Central memory CD4-positive, alpha-beta T cell (primary cell): ENCODE data around the gene FMNL3.
"Not testable (repeated sequence)": the region's sequence is repeated elsewhere in the genome, so short reads cannot be mapped to it uniquely, and the experiment has no call there.

Experiments used
- DNase-seq: peaks from one replicate; pipeline ENCODE4 v3.0.0; 2022

The FMNL3 gene

DNA sequence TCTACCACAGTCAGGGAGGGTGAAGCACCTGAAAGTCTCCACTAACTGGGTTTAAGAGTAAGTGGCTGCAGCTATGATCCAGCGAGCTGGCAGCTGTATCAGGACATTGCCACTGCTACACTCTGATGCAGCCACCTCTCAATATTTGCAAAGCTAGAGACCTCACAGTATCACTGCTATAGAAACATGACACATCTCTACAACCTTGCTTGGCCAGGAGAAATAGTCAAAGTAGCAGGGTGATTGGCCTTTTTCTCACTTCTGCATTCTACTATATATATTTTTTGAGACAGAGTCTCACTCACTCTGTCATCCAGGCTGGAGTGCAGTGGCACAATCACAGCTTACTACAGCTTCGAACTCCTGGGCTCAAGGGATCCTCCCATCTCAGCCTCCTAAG, 9.3 kb upstream of the FMNL3 start:
- DNase-seq = no peak

DNA sequence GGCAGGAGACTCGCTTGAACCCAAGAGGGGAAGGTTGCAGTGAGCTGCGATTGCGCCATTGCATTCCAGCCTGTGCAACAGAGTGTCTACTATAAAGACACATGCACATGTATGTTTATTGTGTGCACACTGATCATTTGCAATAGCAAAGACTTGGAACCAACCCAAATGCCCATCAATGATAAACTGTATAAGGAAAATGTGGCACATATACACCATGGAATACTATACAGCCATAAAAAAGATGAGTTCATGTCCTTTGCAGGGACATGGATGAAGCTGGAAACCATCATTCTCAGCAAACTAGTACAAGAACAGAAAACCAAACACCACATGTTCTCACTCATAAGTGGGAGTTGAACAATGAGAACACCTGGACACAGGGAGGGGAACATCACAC, 6.7 kb upstream of the FMNL3 start:
- not testable (repeated sequence) for DNase-seq

DNA sequence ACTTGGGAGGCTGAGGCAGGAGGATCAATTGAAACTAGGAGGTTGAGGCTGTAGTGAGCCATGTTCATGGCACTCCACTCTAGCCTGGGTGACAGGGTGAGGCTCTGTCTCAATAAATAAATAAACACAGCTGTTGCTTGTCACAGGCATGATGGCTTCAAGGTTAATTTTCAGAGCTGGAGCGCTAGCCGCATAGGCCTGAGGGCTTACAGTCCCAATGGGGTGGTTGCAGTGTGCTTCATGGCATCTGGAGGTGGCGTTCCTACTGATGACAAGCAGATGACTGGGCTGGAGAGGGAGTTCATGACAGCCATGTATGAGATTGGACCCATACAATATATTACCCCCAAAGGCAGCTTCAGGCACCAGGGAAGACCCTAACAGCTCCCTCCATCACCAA, 1.6 kb upstream of the FMNL3 start:
- no peak for DNase-seq

DNA sequence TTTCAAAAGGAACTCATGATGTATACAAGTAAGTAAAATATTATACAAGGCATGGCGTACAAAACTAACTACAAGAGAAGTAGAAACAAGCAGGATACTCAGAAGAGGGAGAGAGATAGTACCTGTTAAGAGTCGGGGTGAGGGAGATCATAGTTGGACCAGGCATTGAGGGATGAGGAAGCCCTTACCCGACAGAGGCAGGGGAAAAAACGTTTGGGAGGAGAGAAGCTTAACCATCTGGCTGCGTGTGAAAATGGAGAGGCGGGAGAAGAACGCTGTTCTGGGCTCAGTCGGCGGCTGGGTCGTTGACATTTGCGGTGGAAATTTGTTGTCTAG, 575 bp upstream of the FMNL3 start:
- DNase-seq = no peak

DNA sequence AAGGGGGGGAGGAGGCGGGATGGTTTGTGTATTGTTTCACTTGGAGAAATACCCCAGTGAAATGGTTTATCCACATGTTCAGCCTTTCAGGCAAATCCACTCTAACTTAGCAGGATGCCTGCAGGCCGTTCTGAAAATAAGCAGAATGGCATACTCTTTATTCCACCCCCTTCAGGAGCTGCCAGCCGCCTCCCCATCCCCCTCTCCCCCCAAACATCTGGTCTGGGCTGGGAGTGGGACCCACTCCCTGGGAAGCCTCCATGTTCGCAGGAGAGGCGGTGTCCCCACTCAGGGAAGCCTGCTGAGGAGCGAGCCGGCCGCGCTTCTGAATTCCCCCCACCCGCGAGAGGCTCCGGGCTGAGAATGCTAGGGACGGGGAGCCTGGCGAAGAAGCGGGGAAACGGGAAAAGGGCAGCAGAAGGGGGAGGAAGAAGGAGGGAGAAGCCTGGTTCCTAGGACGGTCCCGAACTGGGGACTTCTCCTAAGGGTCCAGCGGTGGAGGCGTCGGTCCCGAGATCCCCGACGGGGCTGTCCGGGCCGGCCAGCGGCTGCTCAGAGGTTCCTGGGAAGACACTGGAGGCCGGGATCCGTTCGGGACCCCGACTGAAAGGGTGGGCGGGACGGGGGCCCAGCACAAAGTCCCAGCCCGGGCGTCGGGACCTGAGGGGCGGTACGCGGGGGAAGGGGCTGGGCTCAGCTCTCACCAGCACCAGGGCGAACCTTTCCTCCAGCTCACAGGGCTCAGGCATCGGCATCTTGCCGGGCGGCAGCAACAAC, 666 bp downstream of the FMNL3 start:
- no peak for DNase-seq

DNA sequence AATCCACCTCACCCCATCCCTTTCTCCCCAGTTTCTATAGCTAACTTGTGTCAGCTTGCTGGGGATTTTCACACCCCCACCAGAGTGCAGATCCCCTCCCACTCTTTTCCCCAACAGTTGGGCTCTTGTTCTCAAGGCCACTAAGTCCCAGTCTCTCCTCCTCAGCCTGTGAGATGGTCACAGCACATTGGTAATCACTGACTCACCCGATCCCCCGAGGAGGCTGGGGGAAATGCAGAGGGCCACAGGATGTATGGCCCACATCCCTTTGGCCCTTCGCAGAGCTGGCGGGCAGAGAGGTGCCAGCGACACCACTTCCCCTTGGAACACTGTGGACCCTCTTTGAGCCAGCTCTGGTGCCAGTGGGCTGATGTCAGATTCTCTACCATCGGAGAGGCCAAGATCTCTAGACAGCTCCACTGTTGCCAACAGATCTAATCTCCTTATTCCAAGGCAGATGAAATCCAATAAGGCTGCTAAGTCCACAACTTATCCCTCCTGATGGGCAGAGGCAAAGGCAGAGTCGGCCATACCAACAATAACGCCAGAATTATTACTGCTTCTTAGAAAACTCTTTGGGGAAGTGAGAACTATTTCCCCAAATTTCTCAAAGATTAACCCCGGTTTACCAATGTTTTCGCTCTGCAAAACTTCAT, 1.6 kb downstream of the FMNL3 start:
- no peak for DNase-seq

DNA sequence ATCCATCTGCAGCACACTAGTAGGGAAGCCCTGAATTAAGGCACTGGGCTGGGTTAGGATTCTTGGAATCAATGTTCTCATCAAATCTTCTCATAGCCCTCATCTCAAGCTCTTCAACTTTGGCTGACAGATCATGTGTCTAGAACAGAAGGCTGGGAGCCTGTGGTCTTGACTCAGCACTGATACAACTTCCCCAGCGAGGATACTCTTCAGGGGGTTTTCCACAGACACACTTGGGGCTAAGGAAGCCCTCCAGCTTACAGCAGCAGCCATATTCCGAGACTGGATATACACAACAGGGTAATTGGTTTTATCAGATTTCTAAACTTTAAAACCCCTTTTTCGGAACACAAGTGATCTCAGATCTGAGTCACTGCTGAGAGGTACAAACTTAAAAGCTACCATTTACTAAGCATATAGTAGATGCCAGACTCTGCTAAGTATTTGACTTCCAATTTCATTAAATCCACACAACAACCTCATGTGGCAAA, 3.5 kb downstream of the FMNL3 start:
- DNase-seq = peak; percentile 12

DNA sequence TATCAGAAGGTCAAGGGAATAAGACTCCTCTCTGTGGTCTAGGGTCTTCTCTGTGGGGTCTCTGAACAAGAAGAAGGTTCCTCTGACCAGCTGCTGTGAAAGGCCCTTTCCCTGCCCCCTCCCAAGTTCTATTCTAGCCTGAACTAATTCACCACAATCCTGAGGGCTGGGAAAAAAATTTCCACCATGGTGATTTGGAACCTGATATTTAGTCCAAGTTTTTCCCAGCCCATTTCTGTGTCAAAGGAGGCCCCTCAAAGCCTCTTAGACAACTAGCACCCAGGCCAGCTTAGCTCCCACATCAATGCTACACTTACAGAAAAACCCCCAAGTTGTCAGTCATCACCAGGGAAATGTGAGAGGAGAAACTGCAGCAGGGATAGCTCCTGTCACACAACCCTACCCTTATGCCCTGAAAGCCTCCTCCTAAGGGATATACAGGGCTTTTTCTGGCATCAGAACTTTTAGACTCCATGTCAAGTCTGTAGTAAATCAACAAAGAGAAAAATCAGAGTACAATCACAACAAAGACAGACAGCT, 4.5 kb downstream of the FMNL3 start:
- no peak for DNase-seq

DNA sequence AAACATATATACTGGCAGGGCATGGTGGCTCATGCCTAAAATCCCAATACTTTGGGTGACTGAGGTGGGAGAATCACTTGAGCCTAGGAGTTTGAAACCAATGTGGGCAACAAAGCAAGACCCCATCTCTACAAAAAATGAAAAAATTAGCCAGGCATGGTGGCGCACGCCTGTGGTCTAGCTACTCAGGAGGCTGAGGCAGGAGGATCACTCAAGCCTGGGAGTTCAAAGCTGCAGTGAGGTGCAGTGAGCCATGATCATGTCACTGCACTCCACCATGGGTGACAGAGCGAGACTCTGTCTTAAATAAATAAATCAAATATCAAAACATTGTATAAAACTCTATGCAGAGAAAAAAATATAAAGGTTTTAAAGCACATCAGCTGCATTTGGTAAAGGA, 5.2 kb downstream of the FMNL3 start:
- DNase-seq = no peak

DNA sequence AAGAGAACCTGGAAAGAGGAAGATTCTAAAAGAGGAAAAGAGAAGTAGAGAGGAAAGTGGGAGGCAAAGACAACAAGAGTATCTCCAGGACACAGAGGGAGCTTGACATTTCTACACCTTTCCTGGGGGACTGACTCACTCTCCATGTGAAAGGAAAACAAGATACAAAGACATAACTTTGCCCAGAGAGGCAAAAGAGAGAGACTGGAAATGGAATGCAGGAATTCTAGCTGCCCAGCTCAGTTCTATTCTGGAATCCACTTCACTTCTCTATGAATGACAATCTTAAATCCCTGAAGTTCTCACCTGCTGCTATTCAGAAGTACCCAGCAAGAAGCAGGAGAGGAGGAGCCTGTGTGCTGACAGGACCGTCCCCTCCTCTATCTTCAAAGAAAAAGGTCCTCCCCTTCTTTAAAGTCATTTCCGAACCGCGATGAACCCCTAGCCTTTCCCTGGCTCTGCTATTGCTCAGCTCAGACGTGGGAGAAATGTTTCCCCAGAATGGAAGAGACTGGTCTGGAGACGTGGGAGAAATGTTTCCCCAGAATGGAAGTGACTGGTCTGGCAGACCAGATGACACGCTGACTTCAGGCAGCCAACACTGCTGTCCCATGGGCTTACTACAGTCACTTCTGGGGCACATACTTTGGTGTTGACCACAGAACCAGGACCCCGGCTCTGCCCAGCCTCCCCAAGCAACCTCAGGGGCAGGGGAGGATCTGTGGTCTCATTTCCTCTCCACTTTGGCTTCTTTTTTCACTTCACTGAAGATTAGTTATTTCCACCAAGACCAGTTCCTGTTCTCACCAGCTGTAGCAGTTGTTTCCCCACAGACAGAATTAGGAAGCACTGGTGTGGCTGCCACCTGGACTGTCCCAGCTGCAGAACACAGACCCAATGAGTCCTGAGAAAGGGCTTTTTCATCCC, 8.3 kb downstream of the FMNL3 start:
- peak; percentile 13 for DNase-seq

DNA sequence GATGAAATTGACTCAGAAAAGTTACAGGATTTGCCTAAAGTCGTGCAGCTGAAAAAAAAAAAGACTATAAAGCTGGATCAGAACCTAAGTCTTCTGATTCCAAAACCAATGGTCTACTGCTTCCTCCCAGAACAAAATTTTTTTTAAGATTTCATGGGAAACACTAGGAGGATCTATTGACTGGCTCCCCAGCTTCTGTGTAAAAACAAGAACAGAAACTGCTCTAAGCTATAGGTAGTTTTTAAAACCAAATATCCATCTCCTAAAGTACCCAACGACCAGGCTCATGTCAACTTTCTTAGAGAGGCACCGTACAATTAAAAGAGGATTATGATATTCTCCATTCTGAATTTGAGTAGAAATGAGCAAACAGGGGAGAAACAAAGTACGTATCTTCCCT, 9.4 kb downstream of the FMNL3 start:
- no peak for DNase-seq

DNA sequence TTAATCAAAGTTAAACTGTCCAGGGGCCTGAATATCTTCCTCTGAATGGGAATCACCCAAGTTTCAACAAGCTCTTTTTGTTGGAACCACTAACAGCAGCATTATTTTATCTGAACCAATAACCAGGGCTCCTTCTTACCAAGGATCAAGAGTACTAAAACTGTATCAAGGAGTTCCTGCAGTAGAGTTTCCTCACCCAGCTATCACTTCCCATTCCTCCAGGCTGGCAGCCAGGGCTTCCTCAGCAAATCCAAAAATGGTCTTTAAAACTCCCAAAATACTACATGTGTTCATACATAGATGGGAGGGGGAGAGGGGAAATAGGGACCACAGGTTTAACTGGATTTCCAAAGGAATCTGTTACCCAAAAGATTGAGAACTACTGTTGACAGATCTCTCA, 10.5 kb downstream of the FMNL3 start:
- no peak for DNase-seq

DNA sequence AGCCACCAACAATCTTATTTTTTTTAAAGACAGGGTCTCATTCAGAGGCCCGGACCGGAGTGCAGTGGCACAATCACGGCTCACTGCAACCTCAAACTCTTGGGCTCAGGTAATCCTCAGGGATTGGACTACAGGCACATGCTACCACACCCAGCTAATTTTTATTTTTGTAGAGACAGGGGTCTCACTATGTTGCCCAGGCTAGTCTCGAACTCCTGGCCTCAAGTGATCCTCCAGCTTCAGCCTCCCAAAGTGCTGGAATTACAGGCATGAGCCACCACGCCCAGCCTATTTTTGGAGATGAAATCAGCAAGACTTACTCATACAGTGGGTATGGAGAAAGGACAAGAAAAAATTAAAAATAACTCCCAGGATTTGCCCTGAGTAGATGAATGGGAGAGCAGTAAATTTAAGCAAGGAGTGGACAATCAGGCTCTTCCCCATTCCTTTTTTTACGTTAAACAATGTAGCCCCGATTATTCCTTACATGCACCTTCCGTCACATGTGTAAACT, 13.2 kb downstream of the FMNL3 start:
- no peak for DNase-seq

DNA sequence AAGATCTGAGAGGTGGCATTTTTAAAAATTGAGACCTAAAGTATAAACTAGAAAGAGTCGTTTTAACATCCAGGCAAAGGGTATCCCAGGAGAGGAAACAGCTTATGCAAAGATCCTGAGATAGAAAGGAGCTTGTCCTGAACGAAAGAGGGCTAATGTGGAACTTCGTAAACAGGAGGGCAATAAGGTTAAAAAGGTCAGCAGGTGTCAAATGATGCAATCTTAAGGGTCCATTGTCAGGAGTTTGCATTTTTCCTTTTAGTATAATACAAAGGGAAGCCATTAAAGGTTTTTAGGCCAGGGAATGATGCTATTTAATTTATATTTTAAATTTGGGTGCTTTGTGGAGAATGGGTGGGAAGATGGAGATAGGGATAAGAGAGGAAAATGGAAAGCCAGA, 14.4 kb downstream of the FMNL3 start:
- no peak for DNase-seq

DNA sequence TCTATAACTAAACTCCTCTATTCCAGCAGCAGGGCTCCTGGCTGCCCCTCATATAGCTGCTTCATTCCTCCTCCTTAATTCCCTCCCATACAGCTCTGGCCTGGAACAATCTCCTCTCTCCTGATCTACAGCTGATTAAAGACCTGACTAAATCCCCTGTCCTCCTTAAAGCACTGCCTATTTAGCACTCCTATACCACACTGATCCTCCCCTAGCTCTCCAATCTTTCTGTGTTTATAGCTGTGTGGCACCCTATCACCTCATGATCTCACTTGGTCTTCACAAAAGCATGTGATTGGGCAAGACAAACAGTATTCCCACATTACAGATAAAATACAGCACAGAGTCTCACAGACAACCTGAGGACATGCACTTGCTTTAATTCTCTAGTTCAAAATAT, 17.4 kb downstream of the FMNL3 start:
- no peak for DNase-seq

DNA sequence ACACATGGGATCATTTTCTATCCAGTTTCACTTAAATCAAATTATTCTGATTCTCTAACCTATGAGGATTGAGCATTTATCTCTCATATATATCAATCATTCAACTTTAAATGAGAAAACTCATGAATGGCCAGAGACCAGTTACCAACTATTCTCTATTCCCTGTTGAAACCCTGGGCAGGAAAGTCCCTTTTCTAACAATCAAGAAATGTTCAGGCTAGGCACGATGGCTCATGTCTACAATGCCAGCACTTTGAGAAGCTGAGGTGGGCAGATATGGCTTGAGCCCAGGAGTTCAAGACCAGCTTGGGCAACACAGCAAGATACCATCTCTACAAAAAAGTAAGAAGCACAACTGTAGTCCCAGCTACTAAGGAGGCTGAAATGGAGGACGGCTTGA, 18.0 kb downstream of the FMNL3 start:
- no peak for DNase-seq

DNA sequence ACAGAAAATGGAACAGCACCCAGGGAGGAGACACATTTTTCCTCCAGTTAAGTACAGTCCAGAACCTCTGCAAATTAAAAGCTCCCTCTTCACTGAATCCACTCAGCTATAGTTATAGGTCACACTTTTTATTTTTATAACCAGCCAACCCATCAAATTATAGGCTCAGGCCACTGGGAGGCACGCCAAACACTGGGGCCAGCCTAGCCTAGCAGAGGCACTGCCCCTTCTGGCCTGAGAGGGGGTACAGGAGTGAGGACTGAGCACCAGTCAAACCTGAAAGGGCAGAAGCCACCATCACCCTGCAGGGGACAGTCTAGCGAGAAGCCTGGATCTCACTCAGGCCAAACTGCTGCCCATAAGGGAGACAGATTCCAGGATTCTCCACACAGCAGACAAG, 19.3 kb downstream of the FMNL3 start:
- no peak for DNase-seq

DNA sequence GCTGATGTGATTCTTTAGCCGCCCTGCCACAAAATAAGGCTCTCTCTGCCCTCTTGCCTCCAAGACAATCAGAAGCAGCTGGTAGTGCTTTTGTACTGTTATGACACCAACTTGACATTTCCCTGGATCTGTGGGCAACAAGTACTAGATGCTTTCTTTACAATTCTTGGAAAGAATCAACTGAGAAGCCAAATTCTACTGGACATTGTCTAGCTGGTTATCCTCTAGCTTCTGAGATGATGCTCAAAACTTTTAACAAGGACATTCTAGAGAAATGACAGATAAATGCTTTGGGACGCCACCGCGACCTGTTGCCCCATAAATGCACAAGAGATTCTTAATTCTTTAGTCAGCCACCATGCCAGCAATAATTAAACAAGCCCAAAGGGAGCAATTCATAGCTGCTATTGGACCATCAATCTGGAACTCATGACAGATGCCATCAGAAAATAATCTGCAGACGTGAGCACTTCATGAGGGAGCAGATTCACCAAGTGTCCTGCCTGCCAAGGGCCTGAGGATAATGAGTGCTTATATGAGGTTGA, 22.8 kb downstream of the FMNL3 start:
- no peak for DNase-seq

DNA sequence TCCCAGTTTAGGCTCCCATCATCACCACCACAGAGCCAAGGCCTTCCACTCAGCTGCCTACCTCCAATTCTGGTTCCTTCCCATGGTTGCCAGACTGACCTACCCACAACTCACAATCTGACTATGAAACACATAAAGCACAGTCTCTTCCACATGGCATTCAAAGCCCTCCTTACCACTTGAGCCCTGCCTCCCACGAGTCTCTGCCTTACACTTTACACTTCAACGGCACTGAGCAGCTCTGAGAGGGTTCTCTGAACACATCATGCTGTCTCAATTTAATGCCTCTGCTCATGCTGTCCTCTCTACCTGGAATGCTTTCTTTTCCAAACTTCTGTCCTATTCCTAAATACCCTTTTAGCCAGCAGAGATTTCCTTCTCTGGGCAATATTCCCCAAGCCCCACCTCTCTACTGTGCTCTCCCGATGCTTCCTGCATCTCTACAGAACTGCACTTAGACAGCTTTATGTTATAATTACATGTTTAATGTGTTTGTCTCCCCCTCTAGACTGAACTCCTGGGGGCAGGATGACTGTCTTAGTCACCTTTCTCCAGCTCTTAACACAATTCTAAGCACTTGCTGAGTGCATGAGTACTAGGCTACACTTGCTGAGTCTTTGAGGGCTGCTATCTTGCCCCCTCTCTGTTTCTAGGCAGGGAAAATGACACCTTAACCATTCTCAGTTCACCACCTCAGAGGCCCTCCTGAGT, 23.5 kb downstream of the FMNL3 start:
- no peak for DNase-seq

DNA sequence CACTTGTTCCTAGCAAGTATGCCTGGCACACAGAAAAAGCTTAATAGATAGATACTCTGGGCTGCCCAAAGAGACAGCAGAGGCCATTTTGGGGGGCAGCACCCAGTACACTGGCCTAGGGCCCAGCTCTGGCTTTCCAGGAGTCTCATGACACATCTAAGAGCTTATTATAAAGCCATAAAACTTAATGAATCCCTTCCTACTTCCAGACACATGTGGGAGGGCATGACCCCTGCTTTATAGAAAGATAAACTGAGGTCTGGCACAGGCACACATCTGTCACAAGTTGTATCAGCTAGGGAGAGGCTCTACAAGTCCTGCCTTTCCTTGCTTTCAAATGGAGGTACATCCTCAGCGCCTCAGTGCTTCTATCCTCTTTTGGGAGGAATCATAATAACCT, 27.1 kb downstream of the FMNL3 start:
- DNase-seq = no peak

DNA sequence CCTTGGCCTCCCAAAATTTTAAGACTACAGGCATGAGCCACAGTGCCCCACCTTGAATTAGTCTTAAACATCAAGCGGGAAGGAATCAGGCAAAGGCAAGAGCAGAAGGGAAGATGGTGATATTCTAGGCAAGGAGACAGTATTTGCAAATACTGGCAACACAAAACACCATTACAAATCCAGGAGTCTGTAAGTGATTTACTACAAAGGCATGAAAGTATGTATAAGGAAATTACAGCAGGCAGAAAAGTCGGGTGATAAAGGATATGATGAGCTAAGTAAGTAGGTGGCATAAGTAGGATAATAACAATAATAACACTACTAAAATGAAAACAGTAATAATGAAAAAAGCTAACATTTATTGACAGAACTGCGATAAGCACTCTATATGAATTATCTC, 28.5 kb downstream of the FMNL3 start:
- no peak for DNase-seq

DNA sequence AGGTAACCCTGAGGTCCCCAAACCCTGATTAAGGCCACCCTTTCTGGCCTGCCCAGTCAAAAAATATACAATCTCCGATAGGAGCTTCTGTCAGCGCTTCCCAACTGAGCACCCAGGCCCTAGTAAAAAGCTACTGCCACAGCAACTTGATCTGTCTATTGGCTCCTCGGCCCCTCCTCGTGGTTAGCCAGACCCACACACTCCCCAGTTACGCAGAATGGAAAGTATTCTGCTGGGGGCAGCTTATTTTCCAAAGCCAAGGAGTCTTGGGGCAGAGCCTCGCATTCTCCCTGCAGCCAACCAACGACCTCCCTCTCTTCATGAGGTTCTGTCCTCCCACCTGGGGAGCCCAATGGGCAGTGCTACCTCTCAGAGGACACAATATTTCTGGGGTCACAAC, 32.1 kb downstream of the FMNL3 start:
- DNase-seq = no peak
